NCI-H1417 (cell line): ENCODE measurements around the gene LRP2.
A peak's percentile ranks its signal among the peaks of the same experiment; 100 is the strongest.
"Not testable (repeated sequence)": the region's sequence is repeated elsewhere in the genome, so short reads cannot be mapped to it uniquely, and the experiment has no call there.

Experiments used
- DNase-seq, 3 experiments: peaks; one replicate each; lab custom pipeline; 2025; lab: John Stamatoyannopoulos, UW

Gene LRP2

GRCh38 chr2:169301596-169302335 is 60.6 kb downstream of the LRP2 start:
- DNase-seq: no peak

DNA sequence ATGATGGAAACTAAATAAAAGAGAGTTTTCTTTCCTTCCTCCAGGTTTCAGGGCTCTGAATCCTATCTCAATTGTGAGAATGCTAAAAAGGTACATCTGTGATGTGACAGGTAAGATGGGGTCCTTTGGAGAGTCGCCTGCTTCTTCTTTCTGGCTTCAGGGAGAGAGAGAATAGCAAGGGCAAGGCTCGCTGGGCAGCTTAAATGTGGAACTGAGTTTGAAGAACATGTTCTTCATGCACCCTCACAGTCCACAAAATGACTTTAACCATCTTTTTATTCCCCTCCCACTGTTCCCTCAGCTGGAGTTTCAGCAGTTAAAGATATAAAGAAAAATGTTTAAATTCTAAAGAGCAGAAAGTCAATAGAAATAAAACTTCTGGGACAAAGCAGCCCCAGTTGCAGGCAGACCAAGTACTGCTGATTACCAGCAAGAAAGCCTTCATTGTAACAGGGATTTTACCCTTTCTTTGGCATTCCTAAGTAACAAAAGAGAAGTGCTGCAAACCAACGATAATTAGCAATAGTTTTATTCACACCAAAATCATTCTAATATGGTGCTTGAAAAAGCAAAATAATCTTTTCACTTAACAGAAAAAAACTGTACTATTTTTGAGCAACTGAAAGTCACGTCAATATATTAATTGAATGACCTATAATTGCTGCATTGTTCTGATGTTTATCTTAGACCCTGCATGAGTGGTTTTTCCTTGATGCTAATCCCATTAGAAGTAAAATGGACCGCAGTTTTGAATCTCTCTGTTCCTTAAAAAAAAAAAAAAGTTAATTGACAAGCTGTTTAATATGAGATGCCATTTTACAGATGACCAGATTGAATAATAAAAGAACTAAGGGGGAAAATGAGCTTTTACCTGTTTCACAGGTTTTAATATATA is 61.5 kb downstream of the LRP2 start:
- DNase-seq: peak in 2 of 3 experiments; percentile 0 to 46

DNA sequence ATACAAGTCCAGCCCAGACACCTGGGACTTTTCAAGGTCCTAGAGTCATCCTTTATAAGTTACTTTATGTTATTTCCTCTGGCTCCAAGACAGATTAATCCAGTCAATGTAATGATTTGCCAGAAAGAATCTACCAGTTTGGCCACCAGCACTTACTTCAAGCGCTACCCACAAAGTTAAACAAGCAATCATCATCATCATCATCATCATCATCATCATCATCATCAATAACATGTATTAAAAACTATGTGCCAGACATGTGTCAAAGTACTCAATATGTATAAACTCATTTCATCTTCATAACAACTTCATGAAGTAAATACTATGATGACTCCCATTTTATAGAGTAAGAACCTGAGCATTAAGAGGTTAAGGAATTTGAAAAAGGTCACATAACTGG is 64.3 kb downstream of the LRP2 start:
- DNase-seq: no peak

DNA sequence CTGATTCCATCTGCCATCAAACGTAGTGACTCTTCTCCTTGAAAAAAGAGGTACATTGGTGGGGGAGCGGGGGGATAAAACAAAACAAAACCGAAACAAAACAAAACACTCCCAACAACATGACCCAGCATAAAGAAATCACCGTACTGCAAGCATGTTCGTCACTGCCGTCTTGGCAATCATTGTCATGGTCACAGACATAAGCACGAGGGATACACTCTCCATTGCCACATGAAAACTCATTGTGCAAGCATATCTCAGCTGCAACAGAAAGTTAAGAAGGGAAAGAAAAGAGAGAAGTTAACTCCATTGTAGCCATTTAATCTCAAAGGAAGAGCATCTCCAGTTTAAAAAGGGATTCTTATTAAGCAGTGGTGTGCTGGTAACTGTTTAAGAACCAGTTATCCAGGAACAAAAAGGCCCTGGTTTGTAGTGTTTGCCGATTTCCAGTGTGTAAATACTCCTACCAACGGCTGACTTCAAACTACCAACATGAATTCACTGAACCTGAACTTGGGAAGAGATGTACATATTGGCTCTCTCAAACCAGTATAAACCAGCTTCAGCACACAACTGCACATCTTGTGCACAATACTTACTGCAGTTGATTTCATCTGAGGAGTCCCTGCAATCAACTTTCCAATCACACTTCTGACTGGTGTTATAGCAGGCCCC is 68.2 kb downstream of the LRP2 start:
- DNase-seq: peak in 1 of 3 experiments; percentile 63

- no peak for DNase-seq
Measured at GRCh38 chr2:169291517-169291916, 70.8 kb downstream of the LRP2 start.

DNA sequence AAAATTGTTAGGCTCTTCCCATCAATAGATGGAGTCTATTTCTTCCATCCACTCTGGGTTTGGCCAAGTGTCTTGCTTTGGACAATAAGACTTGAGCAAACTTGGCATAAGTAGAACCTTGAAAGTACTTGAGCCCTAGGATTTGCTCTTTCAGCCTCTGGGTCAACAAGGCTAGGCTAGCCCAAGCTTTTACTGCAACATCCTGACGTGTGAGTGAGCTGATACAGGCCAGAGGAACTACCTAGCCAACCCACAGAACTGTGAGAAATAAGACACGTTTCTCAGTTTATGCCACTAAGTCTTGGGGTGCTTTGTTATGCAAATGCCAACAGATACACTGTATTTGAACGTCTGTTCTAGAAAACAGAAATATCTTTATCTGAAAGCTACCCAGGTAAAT is 71.9 kb downstream of the LRP2 start:
- DNase-seq: no peak

DNA sequence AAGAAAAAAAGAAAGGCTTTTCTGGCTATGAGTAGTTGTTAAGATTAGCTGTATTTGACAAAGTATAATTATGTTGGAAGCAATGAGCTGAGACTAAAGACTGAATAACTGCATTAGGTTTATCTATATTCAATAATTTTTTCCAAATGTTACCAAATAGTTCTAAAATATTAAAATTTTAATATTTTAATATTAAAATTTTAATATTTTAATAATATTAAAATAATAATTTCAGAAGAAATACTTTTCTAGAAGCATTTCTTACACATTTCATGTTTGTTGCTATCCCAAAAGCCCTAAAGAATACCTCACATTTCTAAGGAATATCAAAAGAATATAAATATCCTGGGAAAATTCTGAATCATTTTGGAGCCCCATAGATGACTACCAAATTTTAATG is 74.7 kb downstream of the LRP2 start:
- DNase-seq: no peak

DNA sequence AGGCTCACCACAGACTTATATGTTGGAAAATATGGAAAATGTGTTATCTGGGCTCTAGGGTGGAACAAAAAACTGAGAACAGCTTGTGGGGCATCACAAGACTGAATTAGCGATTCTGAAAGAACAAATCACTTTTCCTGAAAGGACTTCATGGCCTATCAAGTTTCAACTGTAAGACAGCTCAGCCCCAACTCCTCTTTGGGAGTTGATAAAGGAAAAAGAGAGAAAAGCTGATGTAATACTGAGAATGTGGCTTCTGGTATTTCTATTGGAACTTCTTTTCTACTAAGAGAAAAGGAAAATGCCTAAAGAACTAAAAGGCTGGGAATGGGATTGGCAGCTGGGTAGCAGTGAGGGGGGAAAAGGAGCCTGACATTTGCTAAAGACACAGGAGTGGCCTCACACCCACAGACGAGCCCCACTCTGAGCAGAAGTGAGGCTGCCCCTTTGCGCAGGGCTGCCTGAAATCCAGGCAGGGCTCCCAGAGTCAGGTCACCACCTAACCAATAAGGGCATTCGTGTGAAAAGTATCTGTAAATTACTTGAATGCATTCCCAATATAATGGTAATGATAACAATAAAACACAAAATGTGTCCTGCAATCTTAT is 75.6 kb downstream of the LRP2 start:
- DNase-seq: no peak

GRCh38 chr2:169285531-169286235 is 76.7 kb downstream of the LRP2 start:
- no peak for DNase-seq

DNA sequence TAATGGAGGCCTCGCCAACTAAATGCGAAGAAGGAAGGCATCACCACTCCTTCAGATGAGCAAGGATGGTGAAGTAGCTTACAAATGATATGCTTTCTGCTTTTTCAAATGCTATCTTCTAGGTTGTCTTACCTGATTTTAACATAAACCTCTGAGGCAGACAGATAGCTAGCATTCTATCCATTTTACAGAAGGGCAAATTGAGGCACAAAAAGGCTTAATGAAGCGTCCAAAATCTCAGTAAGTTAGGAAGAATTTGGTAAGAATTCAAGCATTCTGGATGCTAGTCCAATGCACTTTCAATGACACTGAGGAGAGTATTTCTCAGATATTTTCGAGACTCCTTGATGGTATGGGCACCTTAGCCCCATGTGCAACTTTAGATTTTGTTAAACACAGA is 81.8 kb downstream of the LRP2 start:
- DNase-seq: no peak

DNA sequence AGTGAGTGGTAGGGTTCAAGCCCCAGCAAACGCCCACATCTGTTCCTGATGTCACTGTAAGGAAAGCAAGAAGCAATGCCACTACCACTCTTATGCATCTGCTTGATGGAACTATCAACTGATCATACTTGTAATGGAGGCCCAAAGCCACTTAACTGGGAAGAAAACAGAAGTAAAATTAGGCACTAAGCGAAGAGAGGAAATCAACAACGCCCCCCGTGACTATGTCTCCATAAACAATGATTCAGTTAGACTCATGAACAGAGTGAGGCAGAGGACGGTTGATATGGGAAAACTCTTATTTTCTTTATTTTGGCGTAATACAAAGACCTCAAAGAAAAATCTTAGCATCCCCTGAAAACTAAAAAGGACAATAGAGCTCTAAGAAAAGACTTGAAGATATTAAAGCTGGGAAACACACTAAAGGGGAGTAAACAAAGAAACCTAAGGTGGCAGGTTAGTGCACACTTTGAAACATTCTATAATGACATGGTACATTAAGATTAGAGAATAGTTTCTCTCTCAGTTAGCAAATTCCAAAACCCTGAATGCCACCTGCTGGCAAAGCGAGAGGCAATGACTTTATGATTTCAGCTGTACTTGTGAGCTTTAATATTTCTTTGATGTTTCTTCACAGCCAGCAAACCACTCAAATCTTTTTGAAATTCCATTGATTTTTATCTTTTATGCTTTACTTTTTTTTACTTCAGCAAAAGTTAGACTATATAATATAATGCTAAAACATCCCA is 86.5 kb downstream of the LRP2 start:
- DNase-seq: peak in 1 of 3 experiments; percentile 38

- no peak for DNase-seq
Measured at GRCh38 chr2:169272010-169272409, 90.3 kb downstream of the LRP2 start.

DNA sequence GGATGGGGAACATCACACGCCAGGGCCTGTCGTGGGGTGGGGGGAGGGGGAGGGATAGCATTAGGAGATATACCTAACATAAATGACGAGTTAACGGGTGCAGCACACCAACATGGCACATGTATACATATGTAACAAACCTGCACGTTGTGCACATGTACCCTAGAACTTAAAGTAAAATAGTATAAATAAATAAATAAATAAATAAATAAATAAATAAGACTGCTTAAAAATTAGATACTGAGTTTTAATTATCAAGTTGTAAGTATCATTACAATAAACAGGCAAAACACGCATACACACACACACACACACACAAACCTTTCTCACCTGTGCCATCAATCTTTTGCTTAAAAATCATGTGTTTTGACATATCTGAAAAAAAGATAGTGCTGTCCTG is 91.8 kb downstream of the LRP2 start:
- not testable (repeated sequence) for DNase-seq

DNA sequence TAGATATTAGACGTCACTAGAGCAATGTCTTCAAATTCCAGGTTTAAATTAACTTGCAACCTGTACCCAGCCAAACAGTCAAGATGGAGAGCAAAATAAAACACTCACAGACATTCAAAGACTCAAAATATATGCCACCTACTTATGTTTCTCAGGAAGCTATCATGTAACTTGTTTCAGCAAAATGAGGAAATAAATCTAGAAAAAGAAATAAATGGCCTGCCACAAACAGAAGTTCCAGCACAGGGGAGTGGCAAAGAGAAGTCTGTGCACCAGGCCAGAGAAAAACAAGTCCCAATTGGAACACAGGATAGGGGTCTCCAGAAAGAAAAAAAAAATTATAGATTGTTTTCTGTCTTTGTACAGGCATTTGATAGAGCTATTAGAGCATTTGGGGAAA is 96.7 kb downstream of the LRP2 start:
- no peak for DNase-seq

GRCh38 chr2:169260846-169261642 is 101.3 kb downstream of the LRP2 start:
- DNase-seq: no peak

DNA sequence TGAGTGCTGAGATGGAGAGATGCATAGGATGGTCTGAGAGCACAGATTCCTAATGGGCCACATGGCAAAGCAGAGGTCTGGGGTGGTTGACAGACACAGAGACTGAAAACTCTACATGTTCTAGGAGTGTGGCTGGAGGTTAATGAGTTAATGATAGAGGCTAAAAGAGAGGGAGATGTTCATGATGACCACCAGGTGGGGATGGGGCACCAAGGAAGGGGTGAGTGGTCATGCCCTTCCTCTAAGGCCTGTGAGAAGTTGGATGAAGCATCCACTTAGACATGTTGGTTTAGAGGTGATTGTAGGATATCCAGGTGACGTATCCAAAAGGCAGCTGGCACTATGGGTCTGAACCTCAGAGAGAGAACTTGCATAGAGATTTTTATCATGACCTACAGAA is 102.1 kb downstream of the LRP2 start:
- peak in 2 of 3 experiments; percentile 0 to 4 for DNase-seq

GRCh38 chr2:169259402-169259801 is 102.9 kb downstream of the LRP2 start:
- no peak for DNase-seq

- no peak for DNase-seq
Measured at GRCh38 chr2:169258045-169258601, 104.2 kb downstream of the LRP2 start.

DNA sequence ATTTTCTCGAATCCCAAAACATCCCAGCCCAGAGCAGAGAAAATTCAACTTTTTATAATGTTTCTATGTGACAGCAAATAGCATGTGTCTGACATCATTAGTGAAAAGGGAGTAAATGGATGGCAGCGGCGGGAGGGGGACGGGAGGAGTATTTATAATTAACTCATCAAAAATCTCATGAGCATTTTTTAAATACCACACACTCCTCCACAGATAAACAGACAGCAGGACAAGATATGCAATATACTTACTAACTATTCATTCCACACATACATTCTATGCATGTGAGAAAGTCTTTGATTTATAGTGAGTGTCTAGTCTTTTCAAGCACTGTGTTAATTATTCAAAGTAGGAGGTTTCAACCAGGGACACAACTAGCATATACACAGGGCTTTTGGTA is 107.6 kb downstream of the LRP2 start:
- DNase-seq: no peak

GRCh38 chr2:169247211-169247610 is 115.1 kb downstream of the LRP2 start:
- DNase-seq: no peak
